GM23338 (cell line): ENCODE results near the gene XXYLT1. TPM values are rescaled to one million over a fixed set of nuclear protein-coding genes. Genes with fewer than 3 reads are reported as not detected.

Experiments
- ATAC-seq: fragments of 200-7000 bp; cut with Tn5 transposase; 3 replicates; pipeline ENCODE4 v1.9.1; 2020
- DNase-seq: peaks from one replicate; pipeline ENCODE4 v3.0.0-alpha.2; 2015; ENCODE audit warnings: low spot score
- H2AFZ ChIP-seq: fragments of 200-600 bp; sonication (generic); 2 replicates; pipeline ENCODE4 v1.8.0; 2016; ENCODE audit warnings: antibody characterized with exemption, mild to moderate bottlenecking, moderate library complexity
- H3F3A ChIP-seq: fragments of 200-600 bp; sonication (generic); replicated peaks from 2 replicates; pipeline ENCODE4 v1.8.0; 2017; ENCODE audit warnings: antibody characterized with exemption, mixed run types, low read depth
- H3K27ac ChIP-seq: fragments of 200-600 bp; sonication (generic); 2 replicates; pipeline ENCODE4 v1.6.1; 2016; ENCODE audit warnings: low read depth
- H3K27me3 ChIP-seq: fragments of 200-600 bp; sonication (generic); 2 replicates; pipeline ENCODE4 v1.8.0; 2016; ENCODE audit warnings: mild to moderate bottlenecking, mixed run types, moderate library complexity; ENCODE audit not compliant: insufficient read depth
- H3K36me3 ChIP-seq: fragments of 200-600 bp; sonication (generic); 2 replicates; pipeline ENCODE4 v1.8.0; 2016; ENCODE audit warnings: mild to moderate bottlenecking; ENCODE audit not compliant: insufficient read depth
- H3K4me1 ChIP-seq: fragments of 200-600 bp; sonication (generic); 2 replicates; pipeline ENCODE4 v1.8.0; 2016; ENCODE audit warnings: mild to moderate bottlenecking, moderate library complexity; ENCODE audit not compliant: insufficient read depth
- H3K4me2 ChIP-seq: fragments of 200-600 bp; sonication (generic); 2 replicates; pipeline ENCODE4 v1.7.1; 2017; ENCODE audit warnings: mixed run types
- H3K4me3 ChIP-seq: fragments of 200-600 bp; sonication (generic); 2 replicates; pipeline ENCODE4 v1.6.1; 2016; ENCODE audit warnings: mixed run types
- H3K79me2 ChIP-seq: fragments of 200-600 bp; sonication (generic); replicated peaks from 2 replicates; pipeline ENCODE4 v1.8.0; 2017; ENCODE audit warnings: mild to moderate bottlenecking; ENCODE audit not compliant: insufficient read depth
- H3K9me2 ChIP-seq: fragments of 200-600 bp; sonication (generic); 2 replicates; pipeline ENCODE4 v1.8.0; 2017; ENCODE audit not compliant: insufficient read depth
- H4K20me1 ChIP-seq: fragments of 200-600 bp; sonication (generic); replicated peaks from 2 replicates; pipeline ENCODE4 v1.8.0; 2017; ENCODE audit warnings: mild to moderate bottlenecking; ENCODE audit not compliant: insufficient read depth
- H3K27ac Mint-ChIP-seq: 2 replicates; pipeline ENCODE4 v1.8.0; 2020; ENCODE audit warnings: inconsistent platforms, mild to moderate bottlenecking, moderate library complexity, mixed read lengths
- H3K27me3 Mint-ChIP-seq: 3 replicates; pipeline ENCODE4 v1.8.0; 2022; ENCODE audit warnings: low read depth, mild to moderate bottlenecking, moderate library complexity, mixed read lengths, inconsistent platforms; ENCODE audit not compliant: insufficient read depth, poor library complexity
- H3K36me3 Mint-ChIP-seq: 3 replicates; pipeline ENCODE4 v1.8.0; 2021; ENCODE audit warnings: low read depth, mild to moderate bottlenecking, inconsistent platforms, moderate library complexity, mixed read lengths
- H3K4me1 Mint-ChIP-seq: 3 replicates; pipeline ENCODE4 v1.8.0; 2020; ENCODE audit warnings: mild to moderate bottlenecking, inconsistent platforms, mixed read lengths
- H3K4me3 Mint-ChIP-seq: 3 replicates; pipeline ENCODE4 v1.8.0; 2021; ENCODE audit warnings: moderate library complexity, mild to moderate bottlenecking, inconsistent platforms, mixed read lengths
- H3K9me3 Mint-ChIP-seq: 3 replicates; pipeline ENCODE4 v1.8.0; 2020; ENCODE audit warnings: moderate library complexity, mild to moderate bottlenecking, inconsistent platforms, mixed read lengths
- CREB1 ChIP-seq: fragments of 250-450 bp; sonication (Bioruptor Pico); IDR thresholded peaks from 2 replicates; pipeline ENCODE4 v1.5.0; 2020; ENCODE audit warnings: low read depth, mild to moderate bottlenecking, moderate library complexity
- EZH2 ChIP-seq: fragments of 200-600 bp; sonication (generic); IDR thresholded peaks from one replicate; pipeline ENCODE4 v1.8.0; 2017; ENCODE audit warnings: antibody characterized with exemption, mild to moderate bottlenecking, low read depth; ENCODE audit not compliant: unreplicated experiment
- EZH2phosphoT487 ChIP-seq: fragments of 200-600 bp; sonication (generic); IDR thresholded peaks from one replicate; pipeline ENCODE4 v1.8.1; 2018; ENCODE audit warnings: antibody characterized with exemption; ENCODE audit not compliant: unreplicated experiment
- JUNB ChIP-seq: IDR thresholded peaks from one replicate; pipeline ENCODE4 v1.6.1; 2016; ENCODE audit warnings: antibody characterized with exemption; ENCODE audit not compliant: unreplicated experiment
- NANOG ChIP-seq: IDR thresholded peaks from 2 replicates; pipeline ENCODE4 v1.6.1; 2016; ENCODE audit warnings: antibody characterized with exemption, borderline replicate concordance
- POLR2AphosphoS5 ChIP-seq: IDR thresholded peaks from 2 replicates; pipeline ENCODE4 v1.6.1; 2016; ENCODE audit warnings: antibody characterized with exemption, low read depth
- STAT1 ChIP-seq: IDR thresholded peaks from one replicate; pipeline ENCODE4 v1.6.1; 2016; ENCODE audit warnings: antibody characterized with exemption; ENCODE audit not compliant: unreplicated experiment
- ZNF114 ChIP-seq: fragments of 250-450 bp; sonication (Bioruptor Pico); IDR thresholded peaks from 2 replicates; pipeline ENCODE4 v1.5.0; 2020; ENCODE audit warnings: mild to moderate bottlenecking, moderate library complexity
- ZNF331 ChIP-seq: fragments of 250-450 bp; sonication (Bioruptor Pico); IDR thresholded peaks from 2 replicates; pipeline ENCODE4 v1.5.0; 2020; ENCODE audit warnings: low read depth, mild to moderate bottlenecking, moderate library complexity
- polyA plus RNA-seq: library from polyadenylated mRNA; unstranded; fragments of >200 nt; fragmentation: Nextera tagmentation; extraction: Ambion mirVana; gene quantifications from 2 replicates; pipeline ENCODE4 v1.2.1, GENCODE V29; 2016
- total RNA-seq: library from RNA; depleted of rRNA; stranded (reverse); fragments of >200 nt; shearing (Covaris generic); gene quantifications from 2 replicates; pipeline ENCODE4 v1.2.3, GENCODE V29; 2014
- TF ChIP-seq, protein P1 (sequence below): IDR thresholded peaks from 2 replicates; pipeline ENCODE4 v1.6.1; 2016; ENCODE audit warnings: antibody characterized with exemption
- TF ChIP-seq, protein P2 (sequence below): fragments of 250-450 bp; sonication (Bioruptor Pico); IDR thresholded peaks from 2 replicates; pipeline ENCODE4 v1.5.0; 2020; ENCODE audit warnings: mild to moderate bottlenecking, moderate library complexity
- TF ChIP-seq, protein P3 (sequence below), 2 experiments: fragments of 200-600 bp in 1 of 2; sonication (generic) in 1 of 2; conservative IDR thresholded peaks; 2 replicates each; pipeline versions ENCODE4 v1.5.1 to v1.6.1; 2016 to 2017; ENCODE audit warnings: antibody characterized with exemption in 2 of 2, low read depth in 2 of 2, mild to moderate bottlenecking in 2 of 2, moderate library complexity in 1 of 2
- TF ChIP-seq, protein P4 (sequence below): IDR thresholded peaks from one replicate; pipeline ENCODE4 v1.6.1; 2018; ENCODE audit warnings: antibody characterized with exemption; ENCODE audit not compliant: unreplicated experiment

The XXYLT1 gene
- total and polyA plus RNA-seq, 2 experiments from 2014 or later = 13.5 to 34.8 TPM

DNA sequence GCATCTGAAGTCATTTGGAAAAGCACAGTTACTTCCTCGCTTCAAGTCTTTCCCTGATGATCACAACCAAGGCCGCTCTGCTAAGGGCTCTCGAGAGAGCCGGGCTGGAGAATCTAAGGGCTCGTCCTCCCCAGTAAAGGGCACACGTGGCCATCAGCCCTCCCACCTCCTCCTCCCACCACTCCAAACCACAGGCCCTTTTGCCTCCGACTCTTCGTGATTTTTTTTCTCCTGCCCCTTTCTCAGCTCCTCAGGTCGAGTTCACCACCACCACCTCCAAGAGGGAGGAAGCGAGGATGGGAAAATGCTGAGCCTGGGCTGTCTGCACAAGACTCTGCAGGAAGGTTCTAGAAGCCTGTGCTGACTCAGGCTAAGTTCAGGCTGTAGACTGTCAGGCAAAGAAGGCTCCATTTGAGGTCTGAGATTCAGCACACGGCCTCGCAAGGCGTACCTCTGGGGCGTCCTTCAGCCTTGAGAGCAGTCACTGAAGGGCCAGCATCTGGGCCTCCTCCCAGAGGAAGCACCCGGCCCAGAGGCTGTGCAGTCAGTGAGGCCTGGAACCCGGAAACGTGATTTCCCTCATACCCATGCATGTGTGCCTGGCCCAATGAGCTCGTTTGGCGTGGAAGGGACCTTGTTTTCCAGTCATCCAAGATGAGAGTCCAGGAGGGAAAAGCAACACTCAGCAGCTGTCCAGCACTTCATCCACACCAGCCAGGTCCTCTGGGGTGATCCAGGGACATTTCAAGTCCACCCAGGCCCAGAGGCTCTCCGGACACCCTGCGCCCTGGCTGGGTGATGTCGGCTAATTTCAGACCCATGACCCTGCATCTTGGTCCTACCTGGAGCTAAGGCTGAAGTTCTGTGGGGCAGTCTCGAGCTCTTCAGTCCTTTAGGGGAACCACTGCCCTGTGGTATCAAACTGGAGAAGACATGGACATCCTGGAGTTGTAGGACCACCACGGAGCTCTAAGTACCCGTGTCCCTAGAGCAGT is 196.8 kb downstream of the XXYLT1 start:
- peaks cover 5% of the 10 kb centered on the region; the same call in 2 of the 3 replicates for H3K36me3 Mint-ChIP-seq
- no peak overlapping the region for H2AFZ ChIP-seq
- no peak overlapping the region for H3K4me3 Mint-ChIP-seq
- H3K27ac ChIP-seq = no peak overlapping the region
- H3K27me3 Mint-ChIP-seq = peaks cover 4% of the 10 kb centered on the region
- DNase-seq = no peak
- peaks cover 11% of the 10 kb centered on the region for H3K4me1 Mint-ChIP-seq
- no peak overlapping the region for H3K4me2 ChIP-seq
- H3K27ac Mint-ChIP-seq = no peak overlapping the region
- H3K27me3 ChIP-seq = no peaks in the 10 kb centered on the region
- no peaks in the 10 kb centered on the region; the same call in 1 of the 2 replicates for H3K79me2 ChIP-seq
- H4K20me1 ChIP-seq = no peaks in the 10 kb centered on the region; the same call in 1 of the 2 replicates
- no peaks in the 10 kb centered on the region for H3F3A ChIP-seq
- no peaks in the 10 kb centered on the region for H3K9me3 Mint-ChIP-seq
- no peaks in the 10 kb centered on the region for H3K9me2 ChIP-seq
- no peaks in the 10 kb centered on the region for H3K36me3 ChIP-seq
- H3K4me3 ChIP-seq = no peak overlapping the region
- ATAC-seq = no peak
- TF ChIP-seq, protein P1, sequence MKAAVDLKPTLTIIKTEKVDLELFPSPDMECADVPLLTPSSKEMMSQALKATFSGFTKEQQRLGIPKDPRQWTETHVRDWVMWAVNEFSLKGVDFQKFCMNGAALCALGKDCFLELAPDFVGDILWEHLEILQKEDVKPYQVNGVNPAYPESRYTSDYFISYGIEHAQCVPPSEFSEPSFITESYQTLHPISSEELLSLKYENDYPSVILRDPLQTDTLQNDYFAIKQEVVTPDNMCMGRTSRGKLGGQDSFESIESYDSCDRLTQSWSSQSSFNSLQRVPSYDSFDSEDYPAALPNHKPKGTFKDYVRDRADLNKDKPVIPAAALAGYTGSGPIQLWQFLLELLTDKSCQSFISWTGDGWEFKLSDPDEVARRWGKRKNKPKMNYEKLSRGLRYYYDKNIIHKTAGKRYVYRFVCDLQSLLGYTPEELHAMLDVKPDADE = no peak
- no peak for TF ChIP-seq ZNF331 (CRISPR knock-in tag)
- no peak for TF ChIP-seq EZH2phosphoT487
- TF ChIP-seq EZH2 = no peak
- TF ChIP-seq, protein P2, sequence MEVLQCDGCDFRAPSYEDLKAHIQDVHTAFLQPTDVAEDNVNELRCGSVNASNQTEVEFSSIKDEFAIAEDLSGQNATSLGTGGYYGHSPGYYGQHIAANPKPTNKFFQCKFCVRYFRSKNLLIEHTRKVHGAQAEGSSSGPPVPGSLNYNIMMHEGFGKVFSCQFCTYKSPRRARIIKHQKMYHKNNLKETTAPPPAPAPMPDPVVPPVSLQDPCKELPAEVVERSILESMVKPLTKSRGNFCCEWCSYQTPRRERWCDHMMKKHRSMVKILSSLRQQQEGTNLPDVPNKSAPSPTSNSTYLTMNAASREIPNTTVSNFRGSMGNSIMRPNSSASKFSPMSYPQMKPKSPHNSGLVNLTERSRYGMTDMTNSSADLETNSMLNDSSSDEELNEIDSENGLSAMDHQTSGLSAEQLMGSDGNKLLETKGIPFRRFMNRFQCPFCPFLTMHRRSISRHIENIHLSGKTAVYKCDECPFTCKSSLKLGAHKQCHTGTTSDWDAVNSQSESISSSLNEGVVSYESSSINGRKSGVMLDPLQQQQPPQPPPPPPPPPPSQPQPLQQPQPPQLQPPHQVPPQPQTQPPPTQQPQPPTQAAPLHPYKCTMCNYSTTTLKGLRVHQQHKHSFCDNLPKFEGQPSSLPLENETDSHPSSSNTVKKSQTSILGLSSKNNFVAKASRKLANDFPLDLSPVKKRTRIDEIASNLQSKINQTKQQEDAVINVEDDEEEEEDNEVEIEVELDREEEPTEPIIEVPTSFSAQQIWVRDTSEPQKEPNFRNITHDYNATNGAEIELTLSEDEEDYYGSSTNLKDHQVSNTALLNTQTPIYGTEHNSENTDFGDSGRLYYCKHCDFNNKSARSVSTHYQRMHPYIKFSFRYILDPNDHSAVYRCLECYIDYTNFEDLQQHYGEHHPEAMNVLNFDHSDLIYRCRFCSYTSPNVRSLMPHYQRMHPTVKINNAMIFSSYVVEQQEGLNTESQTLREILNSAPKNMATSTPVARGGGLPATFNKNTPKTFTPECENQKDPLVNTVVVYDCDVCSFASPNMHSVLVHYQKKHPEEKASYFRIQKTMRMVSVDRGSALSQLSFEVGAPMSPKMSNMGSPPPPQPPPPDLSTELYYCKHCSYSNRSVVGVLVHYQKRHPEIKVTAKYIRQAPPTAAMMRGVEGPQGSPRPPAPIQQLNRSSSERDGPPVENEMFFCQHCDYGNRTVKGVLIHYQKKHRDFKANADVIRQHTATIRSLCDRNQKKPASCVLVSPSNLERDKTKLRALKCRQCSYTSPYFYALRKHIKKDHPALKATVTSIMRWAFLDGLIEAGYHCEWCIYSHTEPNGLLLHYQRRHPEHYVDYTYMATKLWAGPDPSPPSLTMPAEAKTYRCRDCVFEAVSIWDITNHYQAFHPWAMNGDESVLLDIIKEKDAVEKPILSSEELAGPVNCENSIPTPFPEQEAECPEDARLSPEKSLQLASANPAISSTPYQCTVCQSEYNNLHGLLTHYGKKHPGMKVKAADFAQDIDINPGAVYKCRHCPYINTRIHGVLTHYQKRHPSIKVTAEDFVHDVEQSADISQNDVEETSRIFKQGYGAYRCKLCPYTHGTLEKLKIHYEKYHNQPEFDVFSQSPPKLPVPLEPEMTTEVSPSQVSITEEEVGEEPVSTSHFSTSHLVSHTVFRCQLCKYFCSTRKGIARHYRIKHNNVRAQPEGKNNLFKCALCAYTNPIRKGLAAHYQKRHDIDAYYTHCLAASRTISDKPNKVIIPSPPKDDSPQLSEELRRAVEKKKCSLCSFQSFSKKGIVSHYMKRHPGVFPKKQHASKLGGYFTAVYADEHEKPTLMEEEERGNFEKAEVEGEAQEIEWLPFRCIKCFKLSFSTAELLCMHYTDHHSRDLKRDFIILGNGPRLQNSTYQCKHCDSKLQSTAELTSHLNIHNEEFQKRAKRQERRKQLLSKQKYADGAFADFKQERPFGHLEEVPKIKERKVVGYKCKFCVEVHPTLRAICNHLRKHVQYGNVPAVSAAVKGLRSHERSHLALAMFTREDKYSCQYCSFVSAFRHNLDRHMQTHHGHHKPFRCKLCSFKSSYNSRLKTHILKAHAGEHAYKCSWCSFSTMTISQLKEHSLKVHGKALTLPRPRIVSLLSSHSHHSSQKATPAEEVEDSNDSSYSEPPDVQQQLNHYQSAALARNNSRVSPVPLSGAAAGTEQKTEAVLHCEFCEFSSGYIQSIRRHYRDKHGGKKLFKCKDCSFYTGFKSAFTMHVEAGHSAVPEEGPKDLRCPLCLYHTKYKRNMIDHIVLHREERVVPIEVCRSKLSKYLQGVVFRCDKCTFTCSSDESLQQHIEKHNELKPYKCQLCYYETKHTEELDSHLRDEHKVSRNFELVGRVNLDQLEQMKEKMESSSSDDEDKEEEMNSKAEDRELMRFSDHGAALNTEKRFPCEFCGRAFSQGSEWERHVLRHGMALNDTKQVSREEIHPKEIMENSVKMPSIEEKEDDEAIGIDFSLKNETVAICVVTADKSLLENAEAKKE (CRISPR knock-in tag) = no peak
- TF ChIP-seq NANOG = no peak
- TF ChIP-seq STAT1 = no peak
- TF ChIP-seq CREB1 = no peak
- no peak for TF ChIP-seq JUNB
- TF ChIP-seq ZNF114 (CRISPR knock-in tag) = no peak
- TF ChIP-seq, protein P3, sequence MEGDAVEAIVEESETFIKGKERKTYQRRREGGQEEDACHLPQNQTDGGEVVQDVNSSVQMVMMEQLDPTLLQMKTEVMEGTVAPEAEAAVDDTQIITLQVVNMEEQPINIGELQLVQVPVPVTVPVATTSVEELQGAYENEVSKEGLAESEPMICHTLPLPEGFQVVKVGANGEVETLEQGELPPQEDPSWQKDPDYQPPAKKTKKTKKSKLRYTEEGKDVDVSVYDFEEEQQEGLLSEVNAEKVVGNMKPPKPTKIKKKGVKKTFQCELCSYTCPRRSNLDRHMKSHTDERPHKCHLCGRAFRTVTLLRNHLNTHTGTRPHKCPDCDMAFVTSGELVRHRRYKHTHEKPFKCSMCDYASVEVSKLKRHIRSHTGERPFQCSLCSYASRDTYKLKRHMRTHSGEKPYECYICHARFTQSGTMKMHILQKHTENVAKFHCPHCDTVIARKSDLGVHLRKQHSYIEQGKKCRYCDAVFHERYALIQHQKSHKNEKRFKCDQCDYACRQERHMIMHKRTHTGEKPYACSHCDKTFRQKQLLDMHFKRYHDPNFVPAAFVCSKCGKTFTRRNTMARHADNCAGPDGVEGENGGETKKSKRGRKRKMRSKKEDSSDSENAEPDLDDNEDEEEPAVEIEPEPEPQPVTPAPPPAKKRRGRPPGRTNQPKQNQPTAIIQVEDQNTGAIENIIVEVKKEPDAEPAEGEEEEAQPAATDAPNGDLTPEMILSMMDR (conservative IDR thresholded peaks at IDR 0.05; ENCODE audit: low read depth in 2 of 2) = no peak
- TF ChIP-seq POLR2AphosphoS5 = no peak
- TF ChIP-seq, protein P4, sequence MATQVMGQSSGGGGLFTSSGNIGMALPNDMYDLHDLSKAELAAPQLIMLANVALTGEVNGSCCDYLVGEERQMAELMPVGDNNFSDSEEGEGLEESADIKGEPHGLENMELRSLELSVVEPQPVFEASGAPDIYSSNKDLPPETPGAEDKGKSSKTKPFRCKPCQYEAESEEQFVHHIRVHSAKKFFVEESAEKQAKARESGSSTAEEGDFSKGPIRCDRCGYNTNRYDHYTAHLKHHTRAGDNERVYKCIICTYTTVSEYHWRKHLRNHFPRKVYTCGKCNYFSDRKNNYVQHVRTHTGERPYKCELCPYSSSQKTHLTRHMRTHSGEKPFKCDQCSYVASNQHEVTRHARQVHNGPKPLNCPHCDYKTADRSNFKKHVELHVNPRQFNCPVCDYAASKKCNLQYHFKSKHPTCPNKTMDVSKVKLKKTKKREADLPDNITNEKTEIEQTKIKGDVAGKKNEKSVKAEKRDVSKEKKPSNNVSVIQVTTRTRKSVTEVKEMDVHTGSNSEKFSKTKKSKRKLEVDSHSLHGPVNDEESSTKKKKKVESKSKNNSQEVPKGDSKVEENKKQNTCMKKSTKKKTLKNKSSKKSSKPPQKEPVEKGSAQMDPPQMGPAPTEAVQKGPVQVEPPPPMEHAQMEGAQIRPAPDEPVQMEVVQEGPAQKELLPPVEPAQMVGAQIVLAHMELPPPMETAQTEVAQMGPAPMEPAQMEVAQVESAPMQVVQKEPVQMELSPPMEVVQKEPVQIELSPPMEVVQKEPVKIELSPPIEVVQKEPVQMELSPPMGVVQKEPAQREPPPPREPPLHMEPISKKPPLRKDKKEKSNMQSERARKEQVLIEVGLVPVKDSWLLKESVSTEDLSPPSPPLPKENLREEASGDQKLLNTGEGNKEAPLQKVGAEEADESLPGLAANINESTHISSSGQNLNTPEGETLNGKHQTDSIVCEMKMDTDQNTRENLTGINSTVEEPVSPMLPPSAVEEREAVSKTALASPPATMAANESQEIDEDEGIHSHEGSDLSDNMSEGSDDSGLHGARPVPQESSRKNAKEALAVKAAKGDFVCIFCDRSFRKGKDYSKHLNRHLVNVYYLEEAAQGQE = no peak
- H3K4me1 ChIP-seq = no peaks in the 10 kb centered on the region
